Measurements from ENCODE around the gene TMEM63A.

Gene TMEM63A

GRCh38 chr1:225882694-225883615, 775 bp upstream of the TMEM63A start:
- no peaks in the 10 kb centered on the region for H3K27me3 ChIP-seq
- peak; percentile 43 for DNase-seq
- no peaks in the 10 kb centered on the region for H3K36me3 ChIP-seq
- no peak for TF ChIP-seq CTCF (IDR thresholded peaks at IDR 0.05; ENCODE audit: low read depth, low read length)
- H3K4me3 ChIP-seq (ENCODE audit: low read depth, low read length), result peak overlapping the region; percentile 84
- H3K9me3 ChIP-seq, result no peaks in the 10 kb centered on the region
- no peaks in the 10 kb centered on the region for H3K4me1 ChIP-seq

GRCh38 chr1:225881081-225881958, 860 bp downstream of the TMEM63A start:
- no peaks in the 10 kb centered on the region for H3K4me1 ChIP-seq
- H3K36me3 ChIP-seq, result no peaks in the 10 kb centered on the region
- no peaks in the 10 kb centered on the region for H3K27me3 ChIP-seq
- DNase-seq, result no peak
- no peaks in the 10 kb centered on the region for H3K9me3 ChIP-seq
- peak overlapping the region; percentile 84 for H3K4me3 ChIP-seq (ENCODE audit: low read depth, low read length)
- TF ChIP-seq CTCF (IDR thresholded peaks at IDR 0.05; ENCODE audit: low read depth, low read length), result no peak

- Histone ChIP-seq H3K27me3 (no peaks in the 10 kb centered on the region), H3K36me3 (no peaks in the 10 kb centered on the region), H3K4me1 (no peaks in the 10 kb centered on the region), H3K9me3 (no peaks in the 10 kb centered on the region), H3K4me3 (ENCODE audit: low read depth, low read length) (no peak overlapping the region)
- TF ChIP-seq CTCF (IDR thresholded peaks at IDR 0.05; ENCODE audit: low read depth, low read length), result no peak
- no peak for DNase-seq
Measured at GRCh38 chr1:225880636-225881035, 1.5 kb downstream of the TMEM63A start.

GRCh38 chr1:225880222-225880588, 2.0 kb downstream of the TMEM63A start:
- H3K27me3 ChIP-seq, result no peaks in the 10 kb centered on the region
- H3K4me1 ChIP-seq, result no peaks in the 10 kb centered on the region
- H3K9me3 ChIP-seq, result no peaks in the 10 kb centered on the region
- no peaks in the 10 kb centered on the region for H3K36me3 ChIP-seq
- no peak for TF ChIP-seq CTCF (IDR thresholded peaks at IDR 0.05; ENCODE audit: low read depth, low read length)
- DNase-seq, result no peak
- H3K4me3 ChIP-seq (ENCODE audit: low read depth, low read length), result no peak overlapping the region

- no peak for DNase-seq
- Histone ChIP-seq H3K9me3 (no peaks in the 10 kb centered on the region), H3K4me3 (ENCODE audit: low read depth, low read length) (no peak overlapping the region), H3K4me1 (no peaks in the 10 kb centered on the region), H3K36me3 (no peaks in the 10 kb centered on the region), H3K27me3 (no peaks in the 10 kb centered on the region)
- no peak for TF ChIP-seq CTCF (IDR thresholded peaks at IDR 0.05; ENCODE audit: low read depth, low read length)
Measured at GRCh38 chr1:225879521-225880221, 2.5 kb downstream of the TMEM63A start.
